Measurements from ENCODE around the gene NPRL2.

NPRL2 gene

DNA sequence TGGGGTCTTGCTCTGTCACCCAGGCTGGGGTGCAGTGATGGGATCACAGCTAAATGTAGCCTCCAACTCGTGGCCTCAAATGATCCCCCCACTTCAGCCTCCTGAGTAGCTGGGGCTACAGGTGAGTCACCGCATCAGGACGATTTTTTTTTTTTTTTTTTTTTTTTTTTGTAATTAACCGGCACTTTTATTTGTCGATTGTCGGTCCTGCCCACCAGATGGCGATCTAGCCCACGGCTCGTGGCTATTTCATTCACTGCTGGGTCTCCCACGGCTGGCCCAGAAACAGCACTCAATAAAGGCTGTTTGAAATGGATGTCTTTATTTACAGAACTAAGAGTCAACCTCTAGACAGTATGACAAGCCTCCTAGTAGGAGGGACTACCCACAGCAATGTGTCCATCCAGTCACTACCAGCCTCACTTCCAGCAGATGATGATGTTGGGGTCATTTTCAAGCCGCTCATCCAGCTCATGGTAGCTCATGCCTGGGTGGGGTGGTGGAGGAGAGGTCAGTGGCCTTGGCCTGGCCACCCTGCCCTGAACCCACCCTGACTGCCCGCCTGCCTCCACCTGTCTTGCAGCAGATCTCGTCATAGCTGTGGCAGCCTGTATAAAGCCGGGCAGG, 3.3 kb downstream of the NPRL2 start:
- DNase-seq (ENCODE audit: low read depth), result peak; percentile 81

DNA sequence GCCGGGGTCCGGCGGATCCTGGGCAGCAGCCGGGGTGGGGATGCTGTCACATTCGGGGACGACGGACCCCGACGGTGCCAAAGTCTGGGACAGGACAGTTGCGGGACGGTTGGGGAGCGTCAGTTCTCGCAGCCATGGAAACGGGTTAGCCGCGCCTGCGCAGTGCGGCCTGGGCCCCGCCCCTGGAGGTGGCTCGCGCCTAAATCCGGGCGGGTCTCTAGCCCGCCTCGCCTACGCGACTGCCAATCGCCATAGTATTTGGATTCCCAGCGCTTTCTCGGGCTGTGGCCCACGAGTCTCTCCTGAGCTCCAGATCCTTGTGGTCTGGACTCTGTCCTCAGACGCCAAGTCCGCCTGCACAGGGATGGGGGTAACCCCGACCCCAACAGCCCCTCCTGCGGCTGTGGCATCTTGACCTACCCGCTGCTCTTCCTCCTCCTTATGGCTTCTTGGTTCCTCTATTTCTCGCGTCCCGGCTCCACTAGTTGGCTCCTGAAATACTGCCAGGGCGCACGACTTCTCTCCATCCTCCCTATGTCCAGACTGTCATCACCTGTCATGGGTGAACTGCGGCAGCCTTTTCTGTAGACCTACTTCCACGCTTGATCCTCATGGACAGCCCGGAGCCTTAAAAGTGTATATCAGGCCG, 4.9 kb downstream of the NPRL2 start, which contains the start of gene ZMYND10:
Gene ZMYND10, minus strand, starts transcription at position 147 of the 649 bp plus-strand sequence. CDS start 153 bp downstream, outside the sequence.
- DNase-seq (ENCODE audit: low read depth), result peak; percentile 66

DNA sequence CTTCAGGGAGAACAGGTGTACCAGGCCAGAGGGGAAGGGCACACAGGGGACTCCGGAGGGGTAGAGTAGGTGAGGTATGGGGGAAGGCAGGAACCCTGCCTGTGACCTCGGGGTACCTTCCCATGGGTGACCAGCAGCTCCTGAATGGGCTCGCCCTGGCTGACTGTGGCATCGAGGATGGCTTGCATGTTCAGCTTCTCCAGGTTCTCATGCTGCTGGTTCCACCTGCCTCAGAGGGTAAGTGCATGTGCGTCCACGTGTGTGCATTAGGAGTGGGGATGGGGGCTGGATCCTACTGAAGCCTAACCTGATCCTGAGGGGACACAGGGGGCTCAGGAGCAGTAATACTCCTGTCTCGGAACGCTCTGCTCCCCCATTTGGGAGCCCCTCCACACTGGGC, 5.6 kb downstream of the NPRL2 start:
- no peak for DNase-seq (ENCODE audit: low read depth)

DNA sequence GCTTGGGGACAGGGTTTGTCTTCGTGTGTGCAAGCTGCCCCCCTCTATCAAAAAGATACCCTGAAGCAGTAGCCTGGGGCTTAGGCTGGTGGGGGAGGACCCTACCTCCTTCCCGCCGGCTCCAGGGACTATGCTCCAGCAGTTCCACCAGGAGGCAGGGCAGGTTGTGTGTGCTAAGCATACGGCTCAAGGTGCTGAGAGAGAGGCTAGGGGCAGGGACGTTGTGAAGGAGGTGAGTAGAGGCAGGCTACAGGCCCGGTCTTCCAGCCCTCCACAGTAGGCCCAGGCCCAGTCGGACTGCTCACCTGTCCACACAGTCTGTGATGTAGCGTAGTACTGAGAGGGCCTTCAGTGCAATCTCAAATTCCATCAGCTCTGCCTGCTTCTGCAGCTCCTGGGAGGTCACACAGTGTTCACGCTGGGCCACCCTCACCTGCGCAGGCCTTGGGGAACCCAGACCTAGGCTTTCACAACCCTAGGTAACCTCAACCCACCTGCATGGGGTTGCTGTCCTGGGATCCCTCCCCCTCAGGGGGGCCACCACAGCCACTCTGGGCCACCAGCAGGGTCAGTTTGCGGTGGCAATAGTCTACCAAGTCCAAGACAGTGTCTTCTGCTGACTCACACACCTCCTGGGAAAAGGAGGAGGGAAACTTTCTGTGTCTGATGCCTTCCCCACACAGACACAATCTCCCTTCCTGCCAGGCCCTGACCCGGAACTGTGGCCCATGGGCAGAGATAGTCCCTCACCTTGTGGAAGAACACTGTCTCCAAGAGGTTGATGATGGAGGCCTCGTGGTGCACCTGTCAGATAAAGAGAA, 7.6 kb downstream of the NPRL2 start:
- no peak for DNase-seq (ENCODE audit: low read depth)

DNA sequence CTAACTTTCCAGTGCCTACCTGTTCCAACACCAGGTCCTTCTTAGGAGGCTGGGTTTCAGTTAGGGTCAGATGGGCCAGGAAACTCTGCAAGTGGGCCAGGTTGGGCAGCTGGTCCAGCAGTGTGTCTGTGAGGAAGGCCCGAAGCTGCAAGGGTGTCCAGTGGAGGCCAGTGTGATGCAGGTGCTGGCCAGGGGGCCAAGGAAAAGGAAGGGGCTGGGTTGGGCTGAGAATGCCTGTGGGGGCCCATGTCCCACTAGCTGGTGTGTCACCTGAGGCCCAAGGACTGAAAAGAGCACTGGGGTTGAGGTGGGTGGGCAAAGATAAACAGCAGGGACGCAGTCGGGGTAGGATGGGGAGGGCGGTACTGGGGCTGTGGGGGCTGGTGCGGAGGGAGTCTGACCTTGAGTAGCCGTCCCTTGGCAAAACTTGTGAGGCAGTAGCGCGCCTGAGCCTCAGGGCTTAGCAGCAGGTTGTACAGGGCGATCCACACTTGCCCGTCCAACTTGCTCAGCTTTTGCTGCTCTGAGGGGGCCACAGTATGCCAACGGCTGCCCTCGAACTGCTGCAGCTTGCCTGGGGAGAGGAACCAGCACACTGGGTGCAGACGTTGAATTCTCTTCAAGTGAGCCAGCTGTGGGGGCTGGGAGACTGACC, 8.5 kb downstream of the NPRL2 start:
- DNase-seq (ENCODE audit: low read depth), result no peak

DNA sequence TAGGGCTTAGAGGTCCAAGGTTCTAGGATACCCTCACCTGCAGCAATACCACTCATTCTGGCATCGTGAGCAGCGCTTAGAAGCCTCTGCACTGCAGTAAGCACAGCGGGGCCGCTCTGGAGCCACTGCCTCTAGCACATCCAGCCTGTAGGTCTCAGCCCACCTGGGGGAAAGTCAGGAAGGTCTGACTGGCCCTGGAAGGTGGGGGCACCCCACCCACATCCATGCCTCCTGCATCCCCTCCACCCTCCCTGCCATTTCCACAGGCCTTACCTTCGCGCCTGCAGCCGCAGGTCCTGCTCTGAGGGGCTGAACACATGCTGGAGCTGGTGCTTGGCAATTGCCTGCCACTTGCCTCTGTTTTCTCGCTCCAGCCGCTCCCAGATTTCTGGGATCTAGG, 9.0 kb downstream of the NPRL2 start:
- DNase-seq (ENCODE audit: low read depth), result no peak

DNA sequence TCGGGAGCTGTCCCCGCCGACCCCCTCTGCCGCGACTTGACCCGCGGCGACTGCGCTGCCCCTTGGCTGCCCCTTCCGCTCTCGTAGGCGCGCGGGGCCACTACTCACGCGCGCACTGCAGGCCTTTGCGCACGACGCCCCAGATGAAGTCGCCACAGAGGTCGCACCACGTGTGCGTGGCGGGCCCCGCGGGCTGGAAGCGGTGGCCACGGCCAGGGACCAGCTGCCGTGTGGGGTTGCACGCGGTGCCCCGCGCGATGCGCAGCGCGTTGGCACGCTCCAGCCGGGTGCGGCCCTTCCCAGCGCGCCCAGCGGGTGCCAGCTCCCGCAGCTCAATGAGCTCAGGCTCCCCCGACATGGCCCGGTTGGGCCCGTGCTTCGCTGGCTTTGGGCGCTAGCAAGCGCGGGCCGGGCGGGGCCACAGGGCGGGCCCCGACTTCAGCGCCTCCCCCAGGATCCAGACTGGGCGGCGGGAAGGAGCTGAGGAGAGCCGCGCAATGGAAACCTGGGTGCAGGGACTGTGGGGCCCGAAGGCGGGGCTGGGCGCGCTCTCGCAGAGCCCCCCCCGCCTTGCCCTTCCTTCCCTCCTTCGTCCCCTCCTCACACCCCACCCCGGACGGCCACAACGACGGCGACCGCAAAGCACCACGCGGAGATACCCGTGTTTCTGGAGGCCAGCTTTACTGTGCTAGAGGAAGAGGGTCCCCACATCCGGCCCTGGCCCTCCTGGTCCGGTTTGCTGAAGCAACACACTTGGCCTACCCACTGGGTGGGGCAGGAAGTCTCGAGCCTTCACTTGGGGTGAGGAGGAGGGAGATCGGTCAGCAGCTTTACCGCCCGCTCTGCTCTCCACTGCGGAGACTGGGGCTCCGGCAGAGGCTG, 9.9 kb downstream of the NPRL2 start, which contains the start of gene RASSF1:
Gene RASSF1, minus strand, starts transcription at position 389 of the 882 bp plus-strand sequence. Its CDS starts 31 bp downstream, at position 358.
- peak; percentile 80 for DNase-seq (ENCODE audit: low read depth)

DNA sequence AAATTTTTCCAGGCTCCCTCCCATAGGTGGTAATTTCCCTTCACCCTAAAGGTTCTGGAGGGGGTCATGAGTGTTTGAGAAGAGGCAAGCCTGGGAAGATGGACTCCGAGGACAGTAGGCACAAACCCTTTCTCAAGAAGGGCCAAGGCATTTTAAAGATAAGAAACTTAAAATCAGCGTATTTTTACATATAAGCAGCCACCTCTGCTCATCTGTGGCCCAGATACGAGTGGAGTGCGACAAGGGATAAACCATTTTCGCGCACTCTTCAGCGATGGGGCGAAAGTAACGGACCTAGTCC, 10.5 kb downstream of the NPRL2 start:
- no peak for DNase-seq (ENCODE audit: low read depth)

DNA sequence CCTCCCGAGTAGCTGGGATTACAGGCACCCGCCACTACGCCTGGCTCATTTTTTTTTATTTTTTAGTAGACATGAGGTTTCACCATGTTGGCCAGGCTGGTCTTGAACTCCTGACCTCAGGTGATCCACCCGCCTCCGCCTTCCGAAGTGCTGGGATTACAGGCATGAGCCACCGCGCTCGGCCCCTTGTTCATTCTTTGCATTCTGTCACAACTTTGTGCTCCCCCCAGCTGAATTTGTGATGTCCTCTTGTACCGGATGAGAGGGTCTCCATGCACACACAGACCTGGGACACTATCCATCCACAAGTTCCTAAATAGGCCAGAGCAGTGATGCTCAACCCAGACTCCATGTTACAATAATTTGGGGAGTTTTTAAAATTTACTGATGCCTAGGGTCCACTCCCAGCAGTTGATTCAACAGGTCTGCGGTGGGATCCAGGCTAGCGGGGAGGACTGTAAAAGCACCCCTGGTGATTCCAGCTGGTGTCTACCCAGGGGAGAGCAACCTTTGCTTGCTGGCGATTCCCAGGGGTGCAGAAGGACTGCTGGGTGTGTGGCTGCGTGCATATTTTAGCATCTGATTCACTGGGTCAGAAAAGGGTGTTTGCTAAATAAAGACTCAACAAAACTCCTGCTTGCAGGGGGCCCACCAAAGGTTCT, 11.0 kb downstream of the NPRL2 start:
- DNase-seq (ENCODE audit: low read depth), result peak; percentile 79

DNA sequence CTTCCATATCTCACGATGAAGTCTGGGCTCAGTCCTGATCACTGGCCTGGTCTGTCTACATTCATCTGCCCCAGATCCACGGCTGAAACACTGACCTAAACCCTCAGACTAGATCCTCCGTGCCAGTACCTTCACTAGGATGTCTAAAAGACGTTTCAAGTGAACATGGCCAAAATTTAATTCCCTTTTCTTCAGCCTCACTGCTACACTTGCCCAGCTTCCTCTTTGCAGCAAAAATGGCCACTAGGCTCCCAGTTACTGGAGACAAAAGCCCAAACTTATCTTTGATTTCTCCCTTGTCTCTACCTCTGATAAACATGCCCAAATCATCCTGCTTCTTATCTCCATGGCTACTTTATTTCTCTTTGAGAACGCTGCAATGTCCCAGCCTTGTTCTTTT, 11.6 kb downstream of the NPRL2 start:
- DNase-seq (ENCODE audit: low read depth), result no peak

DNA sequence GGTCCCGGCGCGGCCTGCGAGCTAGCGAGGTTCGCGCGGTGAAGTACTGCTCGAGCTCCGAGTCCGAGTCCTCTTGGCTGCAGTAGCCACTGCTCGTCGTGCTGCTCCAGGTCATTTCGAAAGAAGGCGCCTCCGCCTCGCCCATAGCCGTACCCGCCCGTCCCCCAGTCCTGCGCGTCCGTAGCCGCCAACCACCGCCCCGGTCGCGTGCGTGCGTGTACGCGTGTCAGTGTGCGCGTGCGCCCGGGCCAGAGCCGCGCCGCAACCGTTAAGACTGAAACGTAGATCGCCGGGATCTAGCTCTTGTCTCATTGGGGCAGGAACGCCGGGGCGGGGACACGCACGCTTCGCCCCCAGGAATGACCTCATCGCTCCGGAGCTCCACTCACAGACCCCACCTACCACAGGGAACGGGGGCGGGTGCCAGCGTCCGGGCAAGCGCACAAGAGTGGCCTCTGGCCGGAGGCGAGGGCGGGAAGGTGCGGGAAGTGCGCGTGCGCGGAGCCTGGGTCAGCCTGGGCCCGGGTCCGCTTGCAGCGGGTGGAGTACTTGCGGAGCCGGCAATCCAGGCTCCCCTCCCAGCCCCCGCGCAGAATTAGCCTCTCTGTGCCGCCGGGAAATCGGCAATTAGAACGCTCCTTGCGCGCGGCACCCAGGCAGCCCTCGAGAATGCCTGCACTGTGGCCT, 13.3 kb downstream of the NPRL2 start:
- DNase-seq (ENCODE audit: low read depth), result peak; percentile 100

DNA sequence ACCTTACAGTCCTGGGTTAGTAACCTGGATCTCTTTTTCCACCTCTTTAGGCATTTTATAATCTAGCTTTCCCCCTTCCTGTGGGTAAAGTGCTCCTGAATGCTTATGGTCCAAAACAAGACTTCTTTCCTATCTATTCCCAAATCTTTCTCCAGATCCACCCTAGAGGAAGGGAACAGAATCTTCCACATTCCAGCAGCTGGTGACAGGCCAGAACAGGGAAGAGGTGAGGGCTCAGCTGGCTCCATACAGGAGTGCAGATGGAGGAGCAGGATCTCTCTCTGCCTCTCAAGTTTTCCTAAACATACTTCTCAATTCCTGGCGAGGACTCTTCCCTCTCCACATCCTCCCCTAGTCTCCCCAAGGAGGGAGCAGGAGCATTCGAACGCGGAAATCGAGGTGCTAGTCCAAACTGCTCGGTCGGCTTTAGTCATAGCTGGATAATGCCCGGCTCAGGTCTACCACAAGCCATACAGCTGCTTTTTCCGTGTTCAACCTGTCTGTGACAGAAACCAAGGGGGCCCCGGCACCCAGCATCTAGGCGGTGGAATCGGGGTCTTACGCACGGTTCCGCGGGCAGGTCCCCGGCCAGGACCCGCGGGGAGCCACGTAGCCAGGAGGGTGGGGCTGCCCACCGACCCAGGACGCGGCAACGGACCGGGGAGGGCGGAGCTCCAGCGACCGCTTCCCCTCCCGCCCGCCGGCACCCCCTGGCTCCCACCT, 14.0 kb downstream of the NPRL2 start:
- peak; percentile 49 for DNase-seq (ENCODE audit: low read depth)

DNA sequence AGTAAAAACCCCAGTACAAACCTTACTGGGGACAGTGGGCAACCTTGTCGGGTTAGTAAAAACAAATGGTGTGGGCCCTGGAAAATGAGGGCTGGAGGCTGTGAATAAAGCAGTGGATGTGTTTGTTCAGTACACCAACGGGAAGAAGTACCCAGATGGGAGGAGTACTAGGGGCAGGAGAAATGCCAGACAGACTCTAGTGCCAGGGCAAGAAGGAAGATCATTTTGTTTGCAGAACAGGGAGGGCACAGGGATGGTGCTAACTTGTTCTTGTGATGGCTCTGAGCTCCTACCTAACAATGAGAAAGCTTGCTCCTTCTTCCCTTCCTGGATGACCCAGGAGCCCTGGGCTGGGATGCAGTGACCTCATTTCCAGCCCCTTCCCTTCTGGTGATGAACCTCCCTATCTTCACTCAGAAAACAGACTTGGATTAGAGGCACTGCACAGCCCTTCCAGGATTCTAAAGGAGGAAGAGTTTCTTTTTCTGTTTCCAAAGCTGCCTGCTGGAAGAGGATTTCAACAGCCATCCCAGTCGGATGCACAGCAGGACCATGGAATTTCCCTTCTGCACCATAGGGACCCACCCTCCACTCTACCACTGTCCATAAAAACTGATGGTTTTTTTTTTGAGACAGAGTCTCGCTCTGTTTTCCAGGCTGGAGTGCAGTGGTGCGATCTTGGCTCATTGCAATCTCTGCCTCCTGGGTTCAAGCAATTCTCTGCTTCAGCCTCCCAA, 16.1 kb downstream of the NPRL2 start:
- DNase-seq (ENCODE audit: low read depth), result peak; percentile 27

DNA sequence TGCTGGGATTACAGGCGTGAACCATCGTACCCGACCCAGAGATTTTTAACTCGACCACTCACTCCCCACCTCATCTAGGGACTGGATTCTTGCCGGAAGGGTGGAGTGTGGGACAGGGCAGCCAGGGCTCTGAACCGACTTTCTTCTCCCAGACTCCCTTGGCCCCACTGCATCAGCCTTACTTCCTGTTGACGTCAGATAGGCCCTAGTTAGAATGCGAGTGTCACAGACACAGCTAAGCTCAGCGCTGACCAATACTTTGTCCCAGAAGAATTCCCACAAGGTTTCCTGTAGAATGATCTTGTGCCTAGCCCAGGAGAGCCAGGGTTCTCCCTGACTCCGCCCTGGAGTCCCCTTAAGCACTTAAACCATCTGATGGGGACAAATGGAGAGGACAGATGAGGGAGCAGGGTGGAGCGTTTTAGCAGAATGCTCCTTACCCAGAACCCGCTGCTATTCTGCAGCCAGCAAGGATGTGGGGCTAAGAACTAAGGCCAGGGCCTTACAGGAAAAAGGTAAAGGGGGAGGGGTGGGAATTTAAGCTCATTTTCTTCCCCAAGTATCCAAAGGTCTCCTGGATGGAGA, 16.7 kb downstream of the NPRL2 start:
- DNase-seq (ENCODE audit: low read depth), result peak; percentile 81

DNA sequence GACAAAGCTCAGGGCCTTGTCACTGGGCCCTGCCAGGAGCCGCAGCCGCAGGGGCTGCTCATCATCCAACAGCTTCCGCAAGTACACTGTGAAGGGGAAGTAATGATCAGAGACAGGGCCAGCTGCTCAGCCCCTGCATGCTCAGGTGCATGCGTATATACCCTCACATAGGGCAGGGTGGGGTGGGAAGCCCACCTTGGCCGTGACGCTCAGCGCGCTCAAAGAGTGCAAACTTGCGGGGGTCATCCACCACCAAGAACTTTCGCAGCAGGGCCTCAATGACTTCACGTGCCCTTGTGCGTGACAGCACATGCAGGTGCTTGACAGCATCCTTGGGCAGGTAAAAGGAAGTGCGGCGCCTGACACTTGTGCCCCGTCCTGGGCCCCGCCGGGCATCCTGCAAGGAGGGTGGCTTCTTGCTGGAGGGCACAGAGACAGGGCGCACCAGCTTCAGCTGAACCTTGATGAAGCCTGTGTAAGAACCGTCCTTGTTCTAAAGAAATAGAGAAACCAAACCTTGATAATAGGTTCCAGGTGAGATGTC, 19.1 kb downstream of the NPRL2 start:
- no peak for DNase-seq (ENCODE audit: low read depth)

DNA sequence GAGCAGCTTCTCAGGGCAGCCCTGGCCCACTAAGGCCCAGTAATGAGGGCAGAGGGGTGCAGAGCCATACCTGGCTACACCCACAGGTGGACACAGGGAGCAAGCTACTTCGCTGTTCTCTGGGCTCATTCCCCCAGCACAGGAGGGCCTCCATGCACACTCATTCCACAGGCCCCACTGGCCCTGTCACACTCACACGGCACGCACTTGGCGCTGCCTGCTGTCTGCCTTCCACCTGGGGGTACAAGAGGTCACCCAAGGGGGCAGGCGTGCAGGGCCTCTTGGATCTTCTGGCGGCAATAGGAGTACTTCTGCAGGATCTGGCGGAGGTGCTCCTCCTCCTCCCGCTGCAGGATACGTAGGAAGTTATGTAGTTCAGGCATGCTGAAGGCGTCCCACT, 20.2 kb downstream of the NPRL2 start:
- DNase-seq (ENCODE audit: low read depth), result no peak

DNA sequence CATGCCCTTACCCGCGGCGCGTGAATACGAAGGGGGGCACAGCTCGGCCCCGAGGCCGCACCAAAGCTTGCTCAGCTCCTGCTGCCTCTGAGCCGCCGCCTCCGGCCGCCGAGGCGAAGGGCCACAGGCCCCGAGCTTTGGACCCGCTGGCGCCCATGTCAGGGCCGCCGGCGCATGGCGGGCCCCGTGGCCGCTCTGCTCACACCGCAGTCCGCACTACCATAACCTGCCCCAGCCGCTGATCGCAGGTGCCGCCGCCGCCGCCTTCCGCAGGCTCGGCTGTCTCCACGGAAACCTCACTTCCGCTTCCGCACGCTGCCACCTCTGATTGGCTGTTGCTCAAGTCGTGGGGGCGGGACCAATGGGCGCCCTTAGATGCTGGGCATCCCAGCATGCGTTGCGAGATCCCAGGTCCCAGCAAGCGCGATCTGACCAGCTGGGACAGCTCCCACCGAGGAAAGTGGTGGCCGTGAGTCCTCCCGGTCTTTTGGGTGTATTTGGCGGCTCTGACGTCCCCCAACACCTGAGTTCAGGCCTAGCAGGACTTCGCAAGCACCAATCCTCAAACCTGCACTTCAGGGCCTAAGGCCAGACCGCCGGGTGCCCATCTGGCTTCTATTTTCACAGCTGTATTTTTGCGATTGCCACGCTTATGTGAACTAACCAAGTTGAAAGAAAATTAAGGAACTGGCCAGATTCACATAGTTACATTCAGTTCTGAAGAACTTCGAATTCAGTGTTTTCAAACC, 22.5 kb downstream of the NPRL2 start, which contains the start of gene TUSC2:
Gene TUSC2, minus strand, starts transcription at position 281 of the 749 bp plus-strand sequence. Its CDS starts 124 bp downstream, at position 157.
- peak; percentile 96 for DNase-seq (ENCODE audit: low read depth)

Data from EH (cell line).